ENCODE data around the gene PUM2. TPM values are rescaled to one million over a fixed set of nuclear protein-coding genes. Genes with fewer than 3 reads are reported as not detected.

Gene PUM2
- total and polyA plus RNA-seq, 2 of the 8 experiments (the other 6 are each of a cell fraction or from before 2014, with no cell fraction given): 46.6 to 114 TPM

- TF ChIP-seq TCF12 (IDR thresholded peaks at IDR 0.05; ENCODE audit: low read depth, low read length) (no peak), NRF1 (IDR thresholded peaks at IDR 0.05; ENCODE audit: low read depth, low read length) (no peak), BRCA1 (IDR thresholded peaks at IDR 0.05; ENCODE audit: low read depth, low read length) (no peak), RFX5 (IDR thresholded peaks at IDR 0.05; ENCODE audit: borderline replicate concordance, low read depth, low read length) (no peak), TBP (IDR thresholded peaks at IDR 0.05; ENCODE audit: low read depth, low read length) (no peak), SP1 (IDR thresholded peaks at IDR 0.05; ENCODE audit: low read depth, low read length) (no peak), SP4 (IDR thresholded peaks at IDR 0.05; ENCODE audit: low read length) (no peak), HDAC6 (IDR thresholded peaks at IDR 0.05; ENCODE audit: low read depth, low read length) (no peak), ZNF274 (IDR thresholded peaks at IDR 0.05; ENCODE audit: borderline replicate concordance, extremely low read depth, low read length) (no peak), PHF8 (conservative IDR thresholded peaks at IDR 0.05; ENCODE audit: low read depth, low read length) (no peak)
Observed at GRCh38 chr2:20219763-20220380, 130.8 kb downstream of the PUM2 start (continued).

All from H1 (cell line).